Measurements from ENCODE around the gene SH3PXD2A. TPM values are rescaled to one million over a fixed set of nuclear protein-coding genes. Genes with fewer than 3 reads are reported as not detected.

SH3PXD2A gene
- total RNA-seq, 1 experiment from 2014 or later, result 4.5 TPM

DNA sequence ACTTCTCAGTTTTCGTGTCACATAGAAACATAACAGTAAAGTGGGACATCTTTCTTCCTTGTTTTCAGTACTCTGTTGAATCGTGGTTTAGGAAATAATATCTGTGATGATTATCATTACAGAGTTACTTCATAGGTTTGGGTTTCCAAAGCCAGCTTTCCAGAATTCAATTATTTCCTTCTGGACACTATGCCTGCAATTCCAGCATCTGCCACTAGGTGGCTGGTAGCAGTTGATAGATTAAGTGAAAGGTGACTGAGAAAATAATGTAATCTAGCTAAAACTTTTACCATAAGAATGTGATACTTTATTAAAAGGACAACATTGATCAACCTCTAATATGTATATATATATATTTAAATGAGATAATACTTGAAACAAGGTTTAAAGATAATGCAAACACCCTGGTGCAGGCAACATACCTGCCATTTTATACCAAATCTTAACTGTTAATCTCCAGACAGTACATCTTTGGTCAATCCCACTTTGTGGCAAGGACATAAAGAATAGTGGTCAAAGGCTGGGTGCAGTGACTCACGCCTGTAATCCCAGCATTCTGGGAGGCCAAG lies 102.6 kb downstream of the SH3PXD2A start:
- peaks cover 13% of the 10 kb centered on the region in 2 experiments for H3K4me1 Mint-ChIP-seq

More for the DNA sequence above, 102.6 kb downstream of the SH3PXD2A start:
- H2AFZ ChIP-seq (ENCODE audit: low read length), result no peak overlapping the region
- H2AK5ac ChIP-seq (ENCODE audit: insufficient read length, low read length), result no peak overlapping the region
- no peaks in the 10 kb centered on the region for H3K23me2 ChIP-seq (ENCODE audit: insufficient read length, low read depth, low read length, poor library complexity, severe bottlenecking)
- TF ChIP-seq, protein P1, sequence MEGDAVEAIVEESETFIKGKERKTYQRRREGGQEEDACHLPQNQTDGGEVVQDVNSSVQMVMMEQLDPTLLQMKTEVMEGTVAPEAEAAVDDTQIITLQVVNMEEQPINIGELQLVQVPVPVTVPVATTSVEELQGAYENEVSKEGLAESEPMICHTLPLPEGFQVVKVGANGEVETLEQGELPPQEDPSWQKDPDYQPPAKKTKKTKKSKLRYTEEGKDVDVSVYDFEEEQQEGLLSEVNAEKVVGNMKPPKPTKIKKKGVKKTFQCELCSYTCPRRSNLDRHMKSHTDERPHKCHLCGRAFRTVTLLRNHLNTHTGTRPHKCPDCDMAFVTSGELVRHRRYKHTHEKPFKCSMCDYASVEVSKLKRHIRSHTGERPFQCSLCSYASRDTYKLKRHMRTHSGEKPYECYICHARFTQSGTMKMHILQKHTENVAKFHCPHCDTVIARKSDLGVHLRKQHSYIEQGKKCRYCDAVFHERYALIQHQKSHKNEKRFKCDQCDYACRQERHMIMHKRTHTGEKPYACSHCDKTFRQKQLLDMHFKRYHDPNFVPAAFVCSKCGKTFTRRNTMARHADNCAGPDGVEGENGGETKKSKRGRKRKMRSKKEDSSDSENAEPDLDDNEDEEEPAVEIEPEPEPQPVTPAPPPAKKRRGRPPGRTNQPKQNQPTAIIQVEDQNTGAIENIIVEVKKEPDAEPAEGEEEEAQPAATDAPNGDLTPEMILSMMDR (conservative IDR thresholded peaks at IDR 0.05), result peak; percentile 97
- no peak overlapping the region for H2BK15ac ChIP-seq (ENCODE audit: low read depth, low read length)
- no peaks in the 10 kb centered on the region for H3K9me3 ChIP-seq (ENCODE audit: control insufficient read depth, low read depth, low read length)
- no peak overlapping the region for H3K4ac ChIP-seq (ENCODE audit: low read depth, low read length)
- DNase-seq, result no peak
- H3K79me2 ChIP-seq (ENCODE audit: insufficient read depth, low read length), result no peaks in the 10 kb centered on the region
- no peak overlapping the region for H4K91ac ChIP-seq (ENCODE audit: insufficient read length, low read depth, low read length)
- H3K9me3 Mint-ChIP-seq, result peaks cover 0 to 5% of the 10 kb centered on the region in 2 experiments; a peak in 1 of 5 replicates
- H3K36me3 Mint-ChIP-seq (ENCODE audit: insufficient read depth in 1 of 3, low read depth in 3 of 3), result no peaks in the 10 kb centered on the region; a peak in 1 of 7 replicates
- H3K27ac ChIP-seq (ENCODE audit: insufficient read length, low read depth, low read length), result no peak overlapping the region
- no peak overlapping the region for H2BK20ac ChIP-seq (ENCODE audit: low read depth, low read length, poor library complexity, severe bottlenecking)
- no peak overlapping the region for H3K27ac Mint-ChIP-seq
- no peaks in the 10 kb centered on the region for H3K27me3 ChIP-seq (ENCODE audit: insufficient read depth, low read length)
- no peak overlapping the region for H3K9ac ChIP-seq (ENCODE audit: extremely low read depth, insufficient read length, low read length)
- H4K8ac ChIP-seq (replicated peaks; ENCODE audit: insufficient read length, low read depth, low read length), result no peak overlapping the region
- no peak overlapping the region for H3T11ph ChIP-seq (ENCODE audit: low read length)
- H4K20me1 ChIP-seq (ENCODE audit: control insufficient read depth, insufficient read depth, insufficient read length), result no peaks in the 10 kb centered on the region
- no peak overlapping the region for H2BK5ac ChIP-seq (ENCODE audit: insufficient read length, low read length)
- no peak overlapping the region for H3K4me2 ChIP-seq (ENCODE audit: insufficient read depth, insufficient read length, low read length)
- H4K5ac ChIP-seq (ENCODE audit: insufficient read length, low read depth, low read length), result no peak overlapping the region
- no peak overlapping the region for H2BK120ac ChIP-seq (ENCODE audit: low read depth, low read length, poor library complexity, severe bottlenecking)
- H3K27me3 Mint-ChIP-seq (ENCODE audit: low read depth), result peaks cover 1% of the 10 kb centered on the region
- peaks cover under 1% of the 10 kb centered on the region; the same call in 1 of the 2 replicates for H3K4me1 ChIP-seq (ENCODE audit: insufficient read depth, low read length)
- no peak overlapping the region for H3K14ac ChIP-seq (ENCODE audit: insufficient read depth, low read length)
- WGBS (ENCODE audit: extremely low coverage, insufficient read length, low lambda C conversion rate), result no CpG with 5 or more reads among the region's 3 CpGs
- no peak overlapping the region for H3K4me3 Mint-ChIP-seq
- H3K23ac ChIP-seq (ENCODE audit: insufficient read length, low read depth, low read length), result no peak overlapping the region
- no peak overlapping the region for H3K18ac ChIP-seq (ENCODE audit: insufficient read length, low read depth, low read length)
- no peak overlapping the region for H3K56ac ChIP-seq (ENCODE audit: insufficient read length, low read depth, low read length)
- no peaks in the 10 kb centered on the region for H3K79me1 ChIP-seq (ENCODE audit: insufficient read depth, low read depth, low read length, poor library complexity, severe bottlenecking)
- no peak overlapping the region for H2BK12ac ChIP-seq (ENCODE audit: insufficient read length, low read depth, low read length)

Measured in H9 (cell line).